ENCODE measurements around the gene ZNF483.

GRCh38 chr9:111529787-111530186 lies 4.8 kb downstream of the ZNF483 start:
- TF ChIP-seq CTCF (IDR thresholded peaks at IDR 0.05) = no peak
- no peak for TF ChIP-seq POLR2A (IDR thresholded peaks at IDR 0.05)
